Activated CD8-positive, alpha-beta memory T cell treated with anti-CD3 and anti-CD28 coated beads for 36 hours (primary cell): ENCODE results near the gene SPECC1L. TPM values are rescaled to one million over a fixed set of nuclear protein-coding genes. Genes with fewer than 3 reads are reported as not detected.

ENCODE experiments used
- CTCF ChIA-PET: fragments of 350-600 bp; sonication (Branson Sonifier 250); formaldehyde crosslinking; loops from one replicate; lab custom pipeline; 2021; ENCODE audit warnings: antibody characterized with exemption; lab: Charles Lee
- POLR2A ChIA-PET: fragments of 350-600 bp; sonication (Branson Sonifier 250); formaldehyde crosslinking; loops from one replicate; lab custom pipeline; 2021; ENCODE audit warnings: antibody characterized with exemption; lab: Charles Lee
- total RNA-seq, 2 experiments: library from RNA; stranded (reverse); gene quantifications; one replicate each; pipeline ENCODE4 v1.2.3, GENCODE V29; 2021

SPECC1L gene
- total RNA-seq, 2 experiments from 2014 or later: 53.8 to 55.5 TPM

DNA sequence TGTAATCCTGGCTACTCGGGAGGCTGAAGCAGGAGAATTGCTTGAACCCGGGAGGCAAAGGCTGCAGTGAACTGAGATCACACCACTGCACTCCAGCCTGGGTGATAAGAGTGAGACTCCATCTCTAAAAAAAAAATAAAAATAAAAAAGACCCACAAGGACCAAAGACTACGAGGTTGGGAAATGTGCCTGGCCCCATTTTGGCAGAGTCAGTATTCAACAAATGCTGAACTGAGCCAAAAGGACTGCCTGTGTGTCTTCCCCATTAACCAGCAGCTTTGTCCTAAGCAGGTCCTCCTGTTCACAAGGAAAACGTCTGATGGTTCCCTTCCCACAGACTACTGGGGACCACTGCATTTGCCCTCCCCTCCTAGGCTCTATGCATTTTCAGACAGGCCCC, 184.4 kb downstream of the SPECC1L start:
- POLR2A ChIA-PET: interaction anchor here (0.6 kb wide), 1 partner anchor 31 kb away, joined by 3 read pairs; no protein-coding TSS in a partner anchor
- CTCF ChIA-PET: no interaction called here

DNA sequence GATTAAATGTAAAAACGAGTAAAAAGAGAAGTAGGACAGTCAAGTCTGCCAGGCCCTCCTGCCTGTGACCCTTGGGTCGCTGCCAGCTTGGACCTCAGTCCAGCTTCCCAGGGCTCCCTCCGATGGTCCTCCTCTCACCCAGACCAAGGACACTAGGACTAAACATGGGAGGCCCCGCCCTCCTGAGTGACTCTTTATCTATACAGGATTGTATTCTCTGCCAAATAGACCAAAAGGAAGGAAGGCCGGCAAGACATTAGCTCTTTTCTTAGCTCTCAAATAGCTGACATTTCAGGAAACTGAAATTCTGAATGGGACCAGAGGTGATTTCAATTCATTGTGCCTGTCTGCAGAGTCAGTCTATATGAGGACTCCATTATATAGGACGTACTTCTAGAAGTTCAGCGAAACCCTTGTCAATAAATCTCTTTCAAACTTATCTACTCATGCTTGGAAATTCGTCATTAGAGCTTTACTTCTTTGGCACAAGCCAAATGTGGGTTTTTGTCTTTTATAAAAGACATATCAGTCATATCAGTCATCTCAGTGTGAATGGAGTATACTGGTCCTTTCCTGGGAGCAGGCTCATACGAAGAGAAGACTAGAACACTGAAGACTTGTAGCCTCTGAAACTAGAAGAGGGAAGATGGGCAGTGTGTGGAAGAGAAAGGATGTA, 185.3 kb downstream of the SPECC1L start:
- POLR2A ChIA-PET: no interaction called here
- CTCF ChIA-PET: interaction anchor here (1.3 kb wide), 1 partner anchor 33 kb away, joined by 3 read pairs; no protein-coding TSS in a partner anchor

DNA sequence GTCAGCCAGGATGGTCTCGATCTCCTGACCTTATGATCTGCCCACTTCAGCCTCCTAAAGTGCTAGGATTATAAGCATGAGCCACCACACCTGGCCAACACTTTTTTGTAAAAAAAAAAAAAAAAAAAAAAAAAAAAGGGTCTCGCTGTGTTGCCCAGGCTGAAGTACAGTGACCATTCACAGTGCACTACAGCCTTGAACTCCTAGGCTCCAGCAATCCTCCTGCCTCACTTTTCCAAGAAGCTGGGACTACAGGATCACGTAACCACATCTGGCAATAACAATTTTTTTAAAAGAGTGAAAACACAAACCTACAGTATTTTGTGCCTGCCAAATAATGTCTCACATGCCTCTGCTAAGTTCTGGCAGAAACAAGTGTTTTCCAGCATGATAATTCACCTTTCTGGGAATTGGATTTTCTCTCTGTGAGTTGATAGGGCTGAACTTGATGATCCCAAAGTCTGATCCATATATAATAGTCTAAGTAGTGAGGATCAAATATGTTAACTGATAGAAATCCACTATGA, 187.3 kb downstream of the SPECC1L start:
- ChIA-PET CTCF (no interaction called here), POLR2A (no interaction called here)

DNA sequence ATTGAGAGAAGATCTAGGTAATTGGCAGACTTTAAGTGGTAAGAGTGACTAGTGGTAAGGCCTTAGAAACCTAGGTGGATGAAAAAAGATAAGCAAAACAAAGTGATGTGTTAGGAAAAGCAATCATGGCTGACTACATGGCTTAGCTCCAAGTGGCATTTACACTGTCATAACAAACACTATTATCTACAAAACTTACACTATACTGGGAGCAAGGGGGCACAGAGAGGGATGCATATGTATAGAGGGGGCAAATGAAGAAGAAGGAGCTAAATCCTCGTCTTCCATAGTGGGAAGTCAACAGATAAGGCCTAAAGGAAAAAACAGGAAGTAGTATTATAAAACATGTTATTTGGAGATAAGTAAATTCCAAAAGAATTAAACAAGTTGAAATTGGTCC, 189.3 kb downstream of the SPECC1L start:
- ChIA-PET CTCF (interaction anchor here (1.1 kb wide), 1 partner anchor 24 kb away, joined by 4 read pairs; no protein-coding TSS in a partner anchor), POLR2A (no interaction called here)

DNA sequence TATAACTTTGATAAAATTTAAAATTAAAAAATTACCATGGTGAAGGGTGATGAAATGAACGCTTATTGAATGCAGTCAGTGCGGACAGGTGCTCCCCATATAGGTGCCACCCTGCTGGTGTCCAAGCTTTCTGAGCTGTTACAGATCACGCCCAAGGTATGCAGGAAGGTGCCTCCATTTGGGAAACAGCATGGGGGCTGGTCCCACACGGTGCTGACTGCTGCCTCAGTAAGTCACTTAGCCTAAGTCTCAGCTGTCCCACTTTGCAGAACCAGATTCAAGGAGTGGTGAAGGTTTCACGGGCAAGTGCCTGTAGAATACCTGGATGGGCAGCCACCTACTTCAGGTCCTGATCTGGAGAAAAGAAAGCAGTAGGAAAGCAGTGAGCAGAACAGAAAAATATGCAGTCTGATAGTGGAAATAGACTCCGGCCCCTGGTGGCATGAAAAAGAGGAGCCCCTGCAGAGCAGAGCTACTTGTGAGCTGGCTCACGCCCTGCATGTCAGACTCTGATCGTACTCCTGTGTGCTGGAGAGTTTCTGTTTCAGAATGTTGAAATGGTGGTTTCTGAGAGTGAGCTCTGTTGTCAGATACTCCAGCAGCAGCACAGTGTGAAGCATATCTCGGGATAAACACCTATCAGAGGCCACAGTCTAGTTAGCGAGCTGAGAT, 189.9 kb downstream of the SPECC1L start:
- POLR2A ChIA-PET: interaction anchor here (0.9 kb wide), 1 partner anchor 38 kb away, joined by 4 read pairs; no protein-coding TSS in a partner anchor
- CTCF ChIA-PET: interaction anchor here (1.0 to 1.9 kb wide), 2 partner anchors 23 to 26 kb away, joined by 3 to 4 read pairs; no protein-coding TSS in a partner anchor

DNA sequence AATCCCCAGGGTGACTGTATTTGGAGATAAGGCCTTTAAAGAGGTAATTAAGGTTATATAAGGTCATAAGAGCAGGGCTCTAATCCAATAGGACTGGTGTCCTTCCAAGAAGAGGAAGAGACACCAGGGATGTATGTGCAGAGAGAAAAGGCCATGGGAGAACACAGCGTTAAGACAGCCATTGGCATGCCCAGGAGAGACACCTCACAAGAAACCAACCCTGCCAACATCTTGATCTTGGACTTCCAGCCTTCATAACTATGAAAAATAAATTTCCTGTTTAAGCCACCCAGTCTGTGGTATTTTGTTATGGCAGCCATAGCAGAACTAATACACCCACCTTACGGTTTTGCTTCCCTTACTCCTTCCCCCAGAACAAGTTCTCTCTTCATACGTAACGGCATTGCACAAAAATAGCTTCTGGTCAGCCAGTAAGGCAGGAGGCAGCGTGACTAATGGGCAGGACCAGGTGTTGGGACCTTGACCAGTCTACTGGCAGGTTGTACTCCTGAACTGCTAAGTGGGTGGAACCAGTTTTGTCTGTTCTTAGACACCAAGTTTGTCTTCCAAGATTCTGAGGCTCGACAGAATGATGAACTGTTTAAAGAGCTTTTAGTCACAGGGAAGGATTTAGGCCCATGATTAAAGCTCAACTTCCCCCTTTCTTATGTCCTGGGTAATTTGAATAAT, 192.6 kb downstream of the SPECC1L start:
- POLR2A ChIA-PET: no interaction called here
- CTCF ChIA-PET: no interaction called here

DNA sequence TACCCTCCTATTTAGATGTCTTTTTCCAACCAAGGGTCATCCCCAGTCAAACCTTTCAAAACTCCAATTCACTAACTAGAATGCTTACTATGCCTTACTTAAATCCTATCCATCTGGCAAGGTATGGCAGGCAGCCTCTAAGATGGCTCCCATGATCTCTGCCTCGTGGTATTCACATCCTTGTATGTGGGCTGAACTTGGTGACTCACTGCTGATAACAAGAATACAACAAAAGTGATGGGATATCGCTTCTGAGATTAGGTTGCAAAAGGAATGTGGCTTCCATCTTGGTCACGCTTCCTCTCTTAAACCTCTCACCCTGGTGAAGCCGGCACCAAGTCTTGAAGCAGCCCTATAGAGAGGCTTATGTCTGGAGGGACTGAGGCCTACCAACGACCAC, 194.9 kb downstream of the SPECC1L start:
- POLR2A ChIA-PET: no interaction called here
- CTCF ChIA-PET: interaction anchor here (0.9 to 1.5 kb wide), 2 partner anchors 41 to 43 kb away, joined by 4 to 5 read pairs; no protein-coding TSS in a partner anchor

DNA sequence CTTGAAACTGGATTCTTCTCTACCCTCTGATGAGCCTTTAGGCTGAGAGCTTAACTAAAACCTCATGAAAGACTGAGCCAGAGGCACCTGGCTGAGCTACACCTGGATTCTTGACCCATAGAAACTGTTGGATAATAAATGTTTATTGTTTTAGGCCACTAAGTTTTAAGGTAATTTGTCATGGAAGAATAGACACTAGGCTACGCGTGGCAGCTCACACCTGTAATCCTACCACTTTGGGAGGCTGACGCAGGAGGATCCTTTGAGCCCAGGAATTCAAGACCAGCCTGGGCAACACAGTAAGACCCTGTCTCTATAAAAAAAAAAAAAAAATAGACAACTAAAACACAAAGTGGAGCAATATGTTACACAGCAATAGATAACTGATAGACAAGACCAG, 195.3 kb downstream of the SPECC1L start:
- ChIA-PET CTCF (interaction anchor here (1.5 kb wide), 1 partner anchor 44 kb away, joined by 5 read pairs; no protein-coding TSS in a partner anchor), POLR2A (interaction anchor here (0.6 kb wide), 1 partner anchor 513 kb away, joined by 4 read pairs; no protein-coding TSS in a partner anchor)

DNA sequence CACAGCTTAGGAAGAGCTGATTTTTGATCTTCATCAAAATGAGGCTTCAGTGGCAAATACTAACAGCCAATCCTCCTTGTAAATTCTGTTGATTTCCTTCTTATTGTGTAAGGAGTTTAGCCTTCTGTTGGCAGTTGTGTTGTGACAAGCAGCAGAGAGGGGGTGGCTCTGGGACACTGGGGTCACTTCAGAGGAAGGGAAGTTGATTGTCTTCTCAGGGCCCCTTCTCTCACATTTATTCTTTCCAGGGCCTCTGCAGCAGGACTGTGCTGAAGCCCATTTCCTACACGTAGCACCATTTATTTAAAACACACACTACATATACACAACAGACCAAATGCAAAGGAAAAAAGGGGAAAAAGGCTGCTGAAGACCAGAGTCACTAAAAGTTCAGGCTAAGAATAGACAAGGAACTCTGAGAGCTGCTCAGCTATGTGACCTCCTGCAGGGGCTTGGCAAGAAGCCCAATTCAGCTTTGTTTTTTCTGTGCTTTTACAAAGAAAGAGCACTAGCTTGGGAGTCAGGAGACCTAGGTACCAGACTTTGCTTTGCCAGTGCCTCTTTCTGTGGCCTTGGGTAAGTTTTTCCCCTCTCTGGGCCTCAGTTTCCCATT, 196.2 kb downstream of the SPECC1L start:
- CTCF ChIA-PET: interaction anchor here (1.5 kb wide), 1 partner anchor 45 kb away, joined by 5 read pairs; no protein-coding TSS in a partner anchor
- POLR2A ChIA-PET: interaction anchor here (0.6 kb wide), 1 partner anchor 512 kb away, joined by 4 read pairs; no protein-coding TSS in a partner anchor

DNA sequence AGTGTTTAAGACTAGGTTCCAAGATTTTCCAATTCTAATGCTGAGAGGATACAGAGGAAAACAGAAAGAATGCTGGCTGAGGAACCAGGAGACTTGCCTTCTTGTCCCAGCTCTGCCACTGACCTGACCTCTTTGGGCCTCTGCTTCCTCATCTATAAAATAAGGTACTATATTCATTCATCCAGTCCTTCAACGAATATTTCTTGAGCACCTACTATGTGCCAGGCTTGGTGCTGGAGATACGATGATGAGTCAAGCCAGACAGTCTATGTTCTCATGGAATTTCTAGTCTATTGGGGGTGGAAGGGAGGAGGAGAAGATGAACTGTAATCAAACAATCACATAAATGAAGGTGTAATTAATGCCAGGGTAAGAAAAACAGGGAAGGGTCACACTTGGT, 196.7 kb downstream of the SPECC1L start:
- ChIA-PET POLR2A (no interaction called here), CTCF (no interaction called here)

Other genes starting within 250 kb of the SPECC1L start
- under 1 TPM; 0.42 to 0.53 TPM for gene SUSD2, start 89.3 kb upstream of the SPECC1L start, total RNA-seq
- not detected for gene GGT5, start 25.7 kb upstream of the SPECC1L start, total RNA-seq
- gene ADORA2A, start 156.8 kb downstream of the SPECC1L start, total RNA-seq: 10 to 100 TPM; 39.8 to 41.7 TPM
- not detected for gene UPB1, start 224.5 kb downstream of the SPECC1L start, total RNA-seq